ENCODE data around the gene MAFG. TPM values are rescaled to one million over a fixed set of nuclear protein-coding genes. Genes with fewer than 3 reads are reported as not detected.

MAFG gene
- total RNA-seq, 2 experiments from 2014 or later, result 12.4 to 14.1 TPM

- intact Hi-C loops (cut with micrococcal nuclease), result no loop called here
- TF ChIP-seq, protein P1, sequence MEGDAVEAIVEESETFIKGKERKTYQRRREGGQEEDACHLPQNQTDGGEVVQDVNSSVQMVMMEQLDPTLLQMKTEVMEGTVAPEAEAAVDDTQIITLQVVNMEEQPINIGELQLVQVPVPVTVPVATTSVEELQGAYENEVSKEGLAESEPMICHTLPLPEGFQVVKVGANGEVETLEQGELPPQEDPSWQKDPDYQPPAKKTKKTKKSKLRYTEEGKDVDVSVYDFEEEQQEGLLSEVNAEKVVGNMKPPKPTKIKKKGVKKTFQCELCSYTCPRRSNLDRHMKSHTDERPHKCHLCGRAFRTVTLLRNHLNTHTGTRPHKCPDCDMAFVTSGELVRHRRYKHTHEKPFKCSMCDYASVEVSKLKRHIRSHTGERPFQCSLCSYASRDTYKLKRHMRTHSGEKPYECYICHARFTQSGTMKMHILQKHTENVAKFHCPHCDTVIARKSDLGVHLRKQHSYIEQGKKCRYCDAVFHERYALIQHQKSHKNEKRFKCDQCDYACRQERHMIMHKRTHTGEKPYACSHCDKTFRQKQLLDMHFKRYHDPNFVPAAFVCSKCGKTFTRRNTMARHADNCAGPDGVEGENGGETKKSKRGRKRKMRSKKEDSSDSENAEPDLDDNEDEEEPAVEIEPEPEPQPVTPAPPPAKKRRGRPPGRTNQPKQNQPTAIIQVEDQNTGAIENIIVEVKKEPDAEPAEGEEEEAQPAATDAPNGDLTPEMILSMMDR (IDR thresholded peaks at IDR 0.05), result no peak
- no peaks in the 10 kb centered on the region for H3K9me3 Mint-ChIP-seq
- H3K4me3 Mint-ChIP-seq, result no peak overlapping the region
- H3K27ac Mint-ChIP-seq, result no peak overlapping the region
- H3K36me3 Mint-ChIP-seq (ENCODE audit: low read depth), result peaks cover 6% of the 10 kb centered on the region
- H3K4me1 Mint-ChIP-seq (ENCODE audit: low read depth), result peaks cover 2% of the 10 kb centered on the region
- DNase-seq, result no peak
- no peak for ATAC-seq
- ChIA-PET POLR2A (interaction anchor here (0.8 to 3.5 kb wide), 2 partner anchors 12 to 62 kb away, joined by 3 to 14 read pairs; partner anchors contain the start of genes ALYREF and ANAPC11), CTCF (no interaction called here)
- peaks cover 6% of the 10 kb centered on the region for H3K27me3 Mint-ChIP-seq
These were observed 23.5 kb downstream of the MAFG start for GRCh38 chr17:81903896-81904599.

GRCh38 chr17:81903415-81903831 is 24.1 kb downstream of the MAFG start:
- DNase-seq, result no peak
- Mint-ChIP-seq H3K9me3 (no peaks in the 10 kb centered on the region), H3K4me1 (ENCODE audit: low read depth) (peaks cover 2% of the 10 kb centered on the region), H3K4me3 (no peak overlapping the region), H3K36me3 (ENCODE audit: low read depth) (peaks cover 6% of the 10 kb centered on the region), H3K27ac (no peak overlapping the region), H3K27me3 (peaks cover 6% of the 10 kb centered on the region)
- TF ChIP-seq, protein P1 (IDR thresholded peaks at IDR 0.05), result no peak
- ATAC-seq, result no peak
- ChIA-PET CTCF (no interaction called here), POLR2A (interaction anchor here (0.8 to 3.5 kb wide), 3 partner anchors 11 to 61 kb away, joined by 3 to 14 read pairs (median 4); partner anchors contain the start of genes ALYREF and ANAPC11)
- intact Hi-C loops (cut with micrococcal nuclease), result no loop called here

- no peaks in the 10 kb centered on the region for H3K9me3 Mint-ChIP-seq
- H3K4me1 Mint-ChIP-seq (ENCODE audit: low read depth), result peaks cover 2% of the 10 kb centered on the region
- peaks cover 8% of the 10 kb centered on the region for H3K36me3 Mint-ChIP-seq (ENCODE audit: low read depth)
- no peak overlapping the region for H3K4me3 Mint-ChIP-seq
- TF ChIP-seq, protein P1 (IDR thresholded peaks at IDR 0.05), result no peak
- intact Hi-C loops (cut with micrococcal nuclease), result no loop called here
- H3K27me3 Mint-ChIP-seq, result peaks cover 6% of the 10 kb centered on the region
- ChIA-PET POLR2A (interaction anchor here (0.8 to 3.5 kb wide), 3 partner anchors 11 to 60 kb away, joined by 3 to 14 read pairs (median 4); partner anchors contain the start of genes ALYREF and ANAPC11), CTCF (no interaction called here)
- H3K27ac Mint-ChIP-seq, result no peak overlapping the region
- DNase-seq (no peak), ATAC-seq (peak; percentile 34)
These were observed 24.7 kb downstream of the MAFG start for GRCh38 chr17:81902653-81903414.

DNA sequence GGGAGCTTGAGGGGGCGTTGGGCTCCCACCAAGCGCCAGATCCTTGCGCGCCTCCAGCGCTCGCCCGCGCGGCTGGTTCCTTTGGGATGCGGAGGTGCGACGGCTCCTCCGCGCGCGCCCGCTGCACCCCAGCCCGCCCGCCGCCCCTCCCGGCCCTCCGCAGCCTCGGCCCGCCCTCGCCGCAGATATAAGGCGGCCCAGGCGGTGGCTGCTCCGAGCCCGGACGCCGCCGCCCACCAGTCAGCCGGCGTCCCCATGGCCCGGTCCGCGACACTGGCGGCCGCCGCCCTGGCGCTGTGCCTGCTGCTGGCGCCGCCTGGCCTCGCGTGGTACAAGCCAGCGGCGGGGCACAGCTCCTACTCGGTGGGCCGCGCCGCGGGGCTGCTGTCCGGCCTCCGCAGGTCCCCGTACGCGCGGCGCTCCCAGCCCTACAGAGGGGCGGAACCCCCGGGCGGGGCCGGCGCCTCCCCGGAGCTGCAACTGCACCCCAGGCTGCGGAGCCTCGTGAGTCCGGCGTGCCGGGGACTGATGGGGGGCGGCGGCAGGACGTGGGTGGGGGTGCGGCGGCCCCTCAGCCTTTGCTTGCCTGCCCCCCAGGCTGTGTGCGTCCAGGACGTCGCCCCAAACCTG is 25.4 kb downstream of the MAFG start, which contains the start of gene NPB:
TSS of gene NPB (plus strand) at position 216 of the 630 bp plus-strand sequence. CDS start at position 256, 40 bp downstream.
- ChIA-PET POLR2A (interaction anchor here (1.0 to 3.5 kb wide), 3 partner anchors 10 to 19 kb away, joined by 3 to 14 read pairs (median 4); partner anchors contain the start of genes ALYREF and ANAPC11), CTCF (no interaction called here)
- H3K4me3 Mint-ChIP-seq, result no peak within 1 kb of the TSS
- DNase-seq (no peak), ATAC-seq (peak; percentile 69)
- peaks cover 6% of the 10 kb centered on the region for H3K27me3 Mint-ChIP-seq
- TF ChIP-seq, protein P1 (IDR thresholded peaks at IDR 0.05), result no peak
- H3K27ac Mint-ChIP-seq, result no peak within 1 kb of the TSS
- intact Hi-C loops (cut with micrococcal nuclease), result no loop called here
- H3K36me3 Mint-ChIP-seq (ENCODE audit: low read depth), result peaks cover 9% of the 10 kb centered on the region
- H3K4me1 Mint-ChIP-seq (ENCODE audit: low read depth), result peaks cover 2% of the 10 kb centered on the region
- H3K9me3 Mint-ChIP-seq, result no peaks in the 10 kb centered on the region
